ENCODE data around the gene XYLT2.
"Not testable (repeated sequence)": the region's sequence is repeated elsewhere in the genome, so short reads cannot be mapped to it uniquely, and the experiment has no call there.

The XYLT2 gene

DNA sequence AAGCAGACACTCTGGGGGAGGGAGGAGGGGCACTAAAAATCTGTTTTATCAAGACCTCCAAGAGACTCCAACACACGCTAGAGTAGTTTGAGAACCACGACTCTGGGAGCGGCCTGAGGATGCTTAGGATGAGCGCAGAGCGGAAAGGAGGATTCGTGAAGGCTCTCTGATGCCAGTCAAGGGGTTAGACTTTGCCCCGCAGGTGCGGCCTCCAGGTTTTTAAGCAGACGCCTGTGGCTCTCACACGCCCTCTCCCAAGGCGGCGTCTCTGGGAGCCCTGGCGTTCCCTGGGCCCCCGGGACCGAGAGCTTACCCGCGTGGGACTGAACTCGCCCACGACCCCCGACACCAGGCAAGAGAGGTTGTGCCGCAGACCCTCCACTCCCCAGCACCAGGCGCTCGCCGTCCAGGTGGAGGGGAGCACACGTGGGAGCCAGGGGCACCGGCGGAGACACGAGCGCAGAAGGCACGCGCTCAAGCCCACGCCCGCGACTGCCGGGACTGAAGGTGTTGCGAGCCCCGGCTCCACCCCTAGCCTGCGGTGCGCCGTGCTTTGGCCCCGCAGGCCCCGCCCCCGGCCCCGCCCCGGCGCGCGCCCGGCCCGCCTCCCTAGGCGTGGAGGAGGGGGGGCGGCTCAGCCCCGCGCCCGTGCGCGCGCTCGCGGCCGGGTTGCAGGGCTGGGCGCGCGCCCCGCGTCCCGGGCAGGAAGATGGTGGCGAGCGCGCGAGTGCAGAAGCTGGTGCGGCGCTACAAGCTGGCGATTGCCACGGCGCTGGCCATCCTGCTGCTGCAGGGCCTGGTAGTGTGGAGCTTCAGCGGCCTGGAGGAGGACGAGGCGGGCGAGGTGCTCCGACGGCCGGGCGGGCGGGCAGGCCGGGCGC is at the start of gene XYLT2:
Gene XYLT2 (plus strand): TSS at position 695 of the 881 bp plus-strand sequence. CDS start 15 bp downstream, at position 710.
- in situ Hi-C loops (cut with HindIII; ENCODE audit: low sequenced_read_pairs): no loop called here
- H3K4me3 ChIP-seq (ENCODE audit: low read depth, low read length): peak within 1 kb of the TSS; percentile 66
- DNase-seq (ENCODE audit: low read depth): peak; percentile 42
- TF ChIP-seq, protein P1, sequence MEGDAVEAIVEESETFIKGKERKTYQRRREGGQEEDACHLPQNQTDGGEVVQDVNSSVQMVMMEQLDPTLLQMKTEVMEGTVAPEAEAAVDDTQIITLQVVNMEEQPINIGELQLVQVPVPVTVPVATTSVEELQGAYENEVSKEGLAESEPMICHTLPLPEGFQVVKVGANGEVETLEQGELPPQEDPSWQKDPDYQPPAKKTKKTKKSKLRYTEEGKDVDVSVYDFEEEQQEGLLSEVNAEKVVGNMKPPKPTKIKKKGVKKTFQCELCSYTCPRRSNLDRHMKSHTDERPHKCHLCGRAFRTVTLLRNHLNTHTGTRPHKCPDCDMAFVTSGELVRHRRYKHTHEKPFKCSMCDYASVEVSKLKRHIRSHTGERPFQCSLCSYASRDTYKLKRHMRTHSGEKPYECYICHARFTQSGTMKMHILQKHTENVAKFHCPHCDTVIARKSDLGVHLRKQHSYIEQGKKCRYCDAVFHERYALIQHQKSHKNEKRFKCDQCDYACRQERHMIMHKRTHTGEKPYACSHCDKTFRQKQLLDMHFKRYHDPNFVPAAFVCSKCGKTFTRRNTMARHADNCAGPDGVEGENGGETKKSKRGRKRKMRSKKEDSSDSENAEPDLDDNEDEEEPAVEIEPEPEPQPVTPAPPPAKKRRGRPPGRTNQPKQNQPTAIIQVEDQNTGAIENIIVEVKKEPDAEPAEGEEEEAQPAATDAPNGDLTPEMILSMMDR (IDR thresholded peaks at IDR 0.05; ENCODE audit: low read depth, low read length, missing control alignments): no peak

- TF ChIP-seq, protein P1 (IDR thresholded peaks at IDR 0.05; ENCODE audit: low read depth, low read length, missing control alignments): peak; percentile 75
- H3K4me3 ChIP-seq (ENCODE audit: low read depth, low read length): no peak overlapping the region
- peak; percentile 42 for DNase-seq (ENCODE audit: low read depth)
- in situ Hi-C loops (cut with HindIII; ENCODE audit: low sequenced_read_pairs): loop anchor here (10.0 kb wide), 1 partner anchor 123 kb away; no protein-coding TSS in a partner anchor
These were observed 48.5 kb upstream of the XYLT2 start for GRCh38 chr17:50297407-50297865.

DNA sequence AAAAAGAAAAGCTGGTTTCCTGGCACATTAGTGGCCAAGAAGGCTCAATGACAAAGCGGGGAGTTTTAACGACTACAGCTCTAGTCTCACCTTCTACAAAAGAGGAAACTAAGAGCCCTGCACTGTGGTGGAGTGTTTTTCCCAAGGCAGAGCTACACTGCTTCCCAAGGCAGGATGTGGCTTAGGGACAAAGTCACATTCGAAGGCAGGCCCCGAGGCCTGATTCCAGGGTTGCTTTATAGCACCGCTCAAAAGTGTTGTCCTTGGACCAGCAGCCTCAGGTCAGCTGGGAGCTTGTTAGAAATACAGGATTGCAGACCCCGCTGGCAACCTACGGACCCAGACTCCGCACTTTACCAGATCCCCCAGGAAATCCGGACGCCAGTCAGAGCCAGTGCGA is 47.9 kb upstream of the XYLT2 start:
- TF ChIP-seq, protein P1 (IDR thresholded peaks at IDR 0.05; ENCODE audit: low read depth, low read length, missing control alignments): no peak
- in situ Hi-C loops (cut with HindIII; ENCODE audit: low sequenced_read_pairs): loop anchor here (10.0 kb wide), 1 partner anchor 123 kb away; no protein-coding TSS in a partner anchor
- no peak overlapping the region for H3K4me3 ChIP-seq (ENCODE audit: low read depth, low read length)
- DNase-seq (ENCODE audit: low read depth): no peak

DNA sequence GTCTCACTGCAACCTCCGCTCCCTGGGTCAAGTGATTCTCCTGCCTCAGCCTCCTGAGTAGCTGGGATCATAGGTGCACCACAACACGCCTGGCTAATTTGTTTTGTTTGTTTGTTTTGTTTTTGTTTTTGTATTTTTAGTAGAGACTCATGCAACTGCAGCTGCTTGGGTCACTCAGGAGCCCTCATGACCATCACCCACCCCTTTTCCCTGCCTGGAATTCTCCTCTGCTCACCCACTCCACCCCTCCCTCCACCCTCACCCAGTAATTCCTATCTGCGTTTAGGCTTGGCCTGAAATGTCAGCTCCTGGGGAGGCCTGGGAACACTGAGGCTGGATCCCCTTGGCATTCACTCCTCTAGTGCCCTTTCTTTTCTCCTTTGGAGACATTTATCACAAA is 46.1 kb upstream of the XYLT2 start:
- in situ Hi-C loops (cut with HindIII; ENCODE audit: low sequenced_read_pairs): loop anchor here (10.0 kb wide), 1 partner anchor 125 kb away; no protein-coding TSS in a partner anchor
- H3K4me3 ChIP-seq (ENCODE audit: low read depth, low read length): no peak overlapping the region
- DNase-seq (ENCODE audit: low read depth): no peak
- TF ChIP-seq, protein P1 (IDR thresholded peaks at IDR 0.05; ENCODE audit: low read depth, low read length, missing control alignments): no peak

DNA sequence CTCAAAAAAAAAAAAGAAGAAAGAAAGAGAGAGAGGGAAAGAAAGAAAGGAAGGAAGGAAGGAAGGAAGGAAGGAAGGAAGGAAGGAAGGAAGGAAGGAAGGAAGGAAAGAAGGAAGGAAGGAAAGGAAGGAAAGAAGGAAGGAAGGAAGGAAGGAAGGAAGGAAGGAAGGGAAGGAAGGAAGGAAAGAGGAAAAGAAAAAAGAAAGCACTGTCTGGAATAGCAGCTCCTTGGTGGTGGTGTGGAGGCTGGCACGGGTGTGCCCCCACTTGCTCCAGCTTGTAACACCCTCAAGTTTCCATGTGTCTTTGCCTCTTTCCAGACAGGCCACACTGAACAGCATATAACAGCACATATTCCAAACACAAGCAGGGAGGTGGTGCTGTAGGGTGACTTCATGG is 45.1 kb upstream of the XYLT2 start:
- H3K4me3 ChIP-seq (ENCODE audit: low read depth, low read length); in situ Hi-C loops (cut with HindIII; ENCODE audit: low sequenced_read_pairs): not testable (repeated sequence)

GRCh38 chr17:50301891-50302584 is 43.9 kb upstream of the XYLT2 start:
- DNase-seq (ENCODE audit: low read depth): no peak
- TF ChIP-seq, protein P1 (IDR thresholded peaks at IDR 0.05; ENCODE audit: low read depth, low read length, missing control alignments): no peak
- no peak overlapping the region for H3K4me3 ChIP-seq (ENCODE audit: low read depth, low read length)
- in situ Hi-C loops (cut with HindIII; ENCODE audit: low sequenced_read_pairs): no loop called here

More for the DNA sequence above, 45.1 kb upstream of the XYLT2 start:
- not testable (repeated sequence) for DNase-seq (ENCODE audit: low read depth)
